NCI-H526 (cell line): ENCODE measurements around the gene ISM1.

Experiments
- DNase-seq, 2 experiments: peaks; one replicate each; lab custom pipeline; 2025; lab: John Stamatoyannopoulos, UW

The ISM1 gene

DNA sequence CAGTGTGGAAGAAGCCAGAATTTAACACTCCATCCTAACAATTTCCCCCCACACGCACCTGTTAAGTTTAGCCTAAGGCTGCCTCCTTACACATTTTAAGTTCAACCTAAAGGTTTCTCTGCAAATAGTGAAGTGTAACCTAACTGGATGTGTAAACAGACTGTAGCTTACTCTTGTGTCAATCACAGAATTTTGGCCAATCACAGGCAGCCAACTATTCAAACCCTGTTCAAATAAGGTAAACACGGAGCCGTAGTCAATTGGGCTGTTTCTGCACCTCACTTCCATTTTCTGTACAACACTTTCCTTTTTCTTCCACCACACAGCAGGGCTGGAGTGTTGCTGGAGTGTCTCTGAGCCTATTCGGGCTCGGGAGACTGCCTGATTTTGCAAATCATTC, 92.1 kb downstream of the ISM1 start:
- DNase-seq, result no peak

DNA sequence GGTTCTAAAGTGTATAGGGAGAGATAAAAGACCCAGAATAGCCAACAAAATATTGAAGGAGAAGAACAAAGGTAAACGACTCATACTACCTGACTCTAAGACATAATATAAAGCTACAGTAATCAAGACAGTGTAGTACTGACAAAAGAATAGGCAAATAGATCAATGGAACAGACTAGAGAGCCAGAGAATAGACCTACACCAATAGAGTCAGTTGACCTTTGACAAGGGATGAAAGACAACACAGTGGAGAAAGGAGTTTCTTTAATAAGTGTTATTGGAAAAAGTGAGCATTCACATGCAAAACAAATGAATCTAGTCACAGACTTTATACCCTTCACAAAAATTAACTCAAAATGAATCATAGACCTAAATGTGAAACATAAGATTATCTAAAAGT, 96.4 kb downstream of the ISM1 start:
- DNase-seq, result no peak

DNA sequence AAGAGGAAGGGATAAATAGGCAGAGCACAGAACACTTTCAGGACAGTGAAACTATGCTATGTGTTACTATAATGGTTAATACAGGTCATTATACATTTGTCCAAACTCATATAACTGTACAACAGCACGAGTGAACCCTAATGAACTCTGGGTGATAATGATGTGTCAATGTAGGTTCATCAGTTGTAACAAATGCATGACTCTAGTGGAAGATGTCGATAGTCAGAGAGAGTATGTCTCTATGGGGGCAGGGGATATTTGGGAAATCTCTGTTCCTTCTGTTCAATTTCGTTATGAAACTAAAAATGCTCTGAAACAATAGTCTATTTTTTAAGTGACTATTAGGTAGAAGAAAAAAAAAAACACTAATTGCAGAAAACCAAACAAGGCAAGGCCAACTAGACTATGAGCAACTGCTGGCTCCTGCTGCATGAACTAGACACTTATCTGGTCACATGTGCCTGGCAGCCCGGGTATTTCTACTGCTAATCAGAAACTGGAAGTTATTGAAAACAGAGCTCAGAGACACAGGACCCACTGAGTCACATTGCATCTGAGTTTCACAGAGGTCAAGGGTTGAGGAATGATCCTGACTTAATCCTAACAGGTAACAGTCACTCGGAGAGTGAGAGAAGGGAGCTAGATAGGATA, 97.9 kb downstream of the ISM1 start:
- no peak for DNase-seq

DNA sequence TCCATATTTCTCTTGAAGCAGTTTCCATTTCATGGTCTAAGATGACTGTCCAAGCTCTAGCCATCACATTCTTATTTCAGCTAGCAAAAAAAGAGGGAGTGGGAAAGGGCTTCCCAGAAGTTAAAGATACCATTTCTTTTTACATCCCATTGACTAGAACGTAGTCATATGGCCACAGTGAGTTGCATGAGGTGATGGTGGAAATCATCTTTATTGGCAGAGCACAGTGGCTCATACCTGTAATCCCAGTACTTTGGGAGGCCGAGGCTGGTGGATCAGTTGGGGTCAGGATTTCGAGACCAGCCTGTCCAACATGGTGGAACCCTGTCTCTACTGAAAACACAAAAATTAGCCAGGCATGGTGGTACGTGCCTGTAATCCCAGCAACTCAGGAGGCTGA, 99.6 kb downstream of the ISM1 start:
- DNase-seq, result no peak

DNA sequence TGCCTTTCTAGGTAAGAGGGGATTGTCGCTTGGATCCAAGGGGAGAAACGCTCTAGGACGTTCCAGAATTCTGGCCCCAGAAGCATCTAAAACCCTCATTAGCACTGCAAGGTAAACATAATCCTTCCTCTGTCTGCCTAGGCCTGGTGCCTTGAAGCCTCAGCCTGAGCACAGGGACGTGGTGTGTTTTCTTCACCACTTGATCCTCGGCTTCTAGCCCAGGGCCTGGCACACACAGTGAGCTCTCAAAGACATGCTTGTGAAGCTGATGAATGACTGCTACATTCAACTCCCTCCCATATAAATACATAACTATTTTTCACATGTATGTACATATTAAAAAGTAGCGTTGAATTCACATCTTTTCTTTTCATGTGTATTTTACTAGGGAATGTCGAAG, 100.3 kb downstream of the ISM1 start:
- DNase-seq, result no peak

DNA sequence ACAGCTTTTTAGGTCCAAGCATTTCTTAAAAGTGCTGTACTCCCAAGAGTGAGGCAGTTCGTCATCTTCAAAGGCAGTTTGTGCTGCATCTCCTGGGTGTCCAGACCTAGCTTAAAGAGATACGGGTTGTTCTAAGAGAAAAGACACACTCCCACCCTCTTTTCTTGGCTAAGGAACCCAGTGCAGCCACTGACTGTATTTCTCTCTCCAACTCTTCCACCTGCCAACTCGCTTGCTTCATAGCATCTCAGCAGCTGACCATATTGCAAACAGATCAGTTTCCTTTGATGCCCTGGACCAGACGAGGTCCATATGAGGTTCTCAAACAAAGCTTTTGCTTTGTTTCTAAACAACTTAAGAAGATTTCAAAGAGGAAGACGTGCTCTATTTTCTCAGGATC, 101.1 kb downstream of the ISM1 start:
- no peak for DNase-seq

DNA sequence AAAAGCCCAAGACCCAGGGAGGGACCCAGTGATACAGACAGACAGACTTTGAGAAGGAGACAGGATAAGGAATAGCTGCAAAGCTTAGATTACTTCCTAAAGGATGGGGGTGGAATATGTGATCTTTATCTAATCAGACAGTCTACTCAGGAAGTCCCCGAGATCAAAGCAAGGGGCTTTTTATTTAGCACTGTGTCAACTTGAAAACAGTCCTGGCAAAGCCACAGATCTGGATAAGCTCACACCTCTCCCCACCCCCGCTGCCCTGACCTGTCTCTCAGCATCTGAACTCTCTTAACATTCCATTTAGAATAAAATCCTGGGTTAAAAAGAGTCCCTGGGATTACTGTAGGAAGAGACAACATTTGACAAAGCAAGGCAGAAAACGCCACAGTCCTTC, 101.5 kb downstream of the ISM1 start:
- DNase-seq, result no peak

DNA sequence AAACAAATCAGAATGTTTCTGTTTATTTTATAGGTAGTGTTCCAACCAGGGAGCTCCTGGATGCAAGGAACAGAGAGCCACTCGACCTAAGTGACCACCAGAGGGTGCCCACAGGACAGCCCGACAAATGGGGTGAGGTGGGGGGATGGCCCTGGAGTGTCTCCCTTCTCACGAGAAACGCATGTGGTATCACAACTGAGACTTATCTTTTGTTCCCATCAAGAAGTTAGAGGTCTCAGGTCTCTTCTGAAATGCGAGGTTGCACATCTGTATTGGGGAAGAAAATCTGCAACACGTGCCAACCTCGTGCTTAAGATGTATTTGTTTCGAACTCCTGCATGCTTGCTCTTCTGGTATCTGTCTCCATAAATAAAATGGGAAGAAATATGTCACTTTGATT, 104.0 kb downstream of the ISM1 start:
- DNase-seq, result peak in 1 of 2 experiments; percentile 65

DNA sequence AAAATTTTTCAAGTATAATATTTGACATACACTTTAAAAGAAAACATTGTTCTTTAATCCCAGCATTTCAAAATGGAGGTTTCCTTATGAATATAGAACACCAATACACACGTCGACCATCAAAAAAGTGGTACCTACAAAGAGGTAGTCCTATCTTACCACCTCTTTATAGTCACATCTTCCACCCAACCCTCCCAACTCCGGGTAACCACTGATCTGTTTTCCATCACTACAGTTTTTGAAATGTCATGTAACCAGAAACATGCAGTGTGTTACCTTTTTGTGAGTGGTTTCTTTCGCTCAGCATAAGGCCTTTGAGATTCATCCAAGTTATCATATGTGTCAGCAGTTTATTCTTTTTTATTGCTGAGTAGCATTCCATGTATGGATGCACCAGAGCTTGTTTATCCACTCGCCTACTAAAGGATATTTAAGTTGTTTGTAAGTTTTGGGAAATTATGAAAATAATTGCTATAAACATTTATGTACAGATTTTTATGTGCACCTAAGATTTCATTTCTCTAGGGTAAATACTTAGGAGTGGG, 104.8 kb downstream of the ISM1 start:
- no peak for DNase-seq

DNA sequence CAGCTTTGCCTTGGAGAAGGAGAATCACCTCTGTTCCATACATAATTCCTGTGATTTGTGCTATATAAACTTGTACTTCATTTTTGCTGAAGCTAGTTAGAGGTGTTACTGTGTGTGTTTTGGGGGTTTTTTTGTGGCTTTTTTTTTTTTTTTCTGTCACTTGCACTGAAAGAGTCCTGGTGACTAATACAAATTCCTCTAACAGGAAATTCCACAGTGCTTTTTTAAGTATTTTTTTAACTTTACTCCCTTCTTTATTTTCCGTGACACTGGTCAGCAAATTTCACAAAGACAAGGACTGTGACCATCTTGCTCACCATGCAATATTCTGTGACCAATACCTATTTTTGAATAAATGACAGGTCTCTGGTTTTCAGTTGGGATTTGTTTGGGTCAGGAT, 110.5 kb downstream of the ISM1 start:
- no peak for DNase-seq

DNA sequence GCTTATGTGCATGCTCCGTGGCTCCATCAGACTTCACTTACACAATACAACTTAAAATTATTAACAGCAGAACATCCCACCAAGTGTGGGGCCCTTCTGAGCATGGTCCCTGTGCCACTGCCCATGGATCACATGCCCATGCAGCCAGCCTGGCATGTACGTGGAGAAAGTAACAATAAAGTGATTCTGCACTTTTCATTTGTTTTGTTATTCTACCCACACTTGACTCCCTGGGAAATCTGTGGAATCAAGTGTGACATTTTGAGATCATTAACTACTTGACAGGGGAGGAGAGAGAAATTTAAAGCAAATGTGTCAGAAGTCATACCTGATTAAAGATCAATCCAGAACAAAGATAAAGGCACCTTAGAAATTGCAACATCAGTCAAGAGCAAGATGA, 112.0 kb downstream of the ISM1 start:
- DNase-seq, result no peak

DNA sequence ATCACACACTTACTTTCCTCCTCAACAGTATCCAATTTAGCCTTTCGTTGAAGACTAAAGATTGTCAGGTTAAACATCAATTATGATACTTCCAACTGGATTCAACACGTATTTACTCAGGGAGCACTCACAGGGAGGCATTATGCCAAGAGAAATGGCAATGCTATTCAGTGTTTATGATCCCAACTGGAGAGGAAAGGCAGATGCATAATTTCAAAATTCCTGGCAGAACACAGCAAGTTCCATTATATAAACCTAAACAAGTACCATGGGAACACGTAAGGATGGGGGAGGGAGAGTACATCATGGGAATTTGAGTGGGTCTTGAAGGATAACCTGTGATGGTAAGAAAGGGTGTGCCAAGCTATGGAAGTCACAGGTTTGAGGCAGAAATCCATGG, 112.7 kb downstream of the ISM1 start:
- DNase-seq, result no peak

DNA sequence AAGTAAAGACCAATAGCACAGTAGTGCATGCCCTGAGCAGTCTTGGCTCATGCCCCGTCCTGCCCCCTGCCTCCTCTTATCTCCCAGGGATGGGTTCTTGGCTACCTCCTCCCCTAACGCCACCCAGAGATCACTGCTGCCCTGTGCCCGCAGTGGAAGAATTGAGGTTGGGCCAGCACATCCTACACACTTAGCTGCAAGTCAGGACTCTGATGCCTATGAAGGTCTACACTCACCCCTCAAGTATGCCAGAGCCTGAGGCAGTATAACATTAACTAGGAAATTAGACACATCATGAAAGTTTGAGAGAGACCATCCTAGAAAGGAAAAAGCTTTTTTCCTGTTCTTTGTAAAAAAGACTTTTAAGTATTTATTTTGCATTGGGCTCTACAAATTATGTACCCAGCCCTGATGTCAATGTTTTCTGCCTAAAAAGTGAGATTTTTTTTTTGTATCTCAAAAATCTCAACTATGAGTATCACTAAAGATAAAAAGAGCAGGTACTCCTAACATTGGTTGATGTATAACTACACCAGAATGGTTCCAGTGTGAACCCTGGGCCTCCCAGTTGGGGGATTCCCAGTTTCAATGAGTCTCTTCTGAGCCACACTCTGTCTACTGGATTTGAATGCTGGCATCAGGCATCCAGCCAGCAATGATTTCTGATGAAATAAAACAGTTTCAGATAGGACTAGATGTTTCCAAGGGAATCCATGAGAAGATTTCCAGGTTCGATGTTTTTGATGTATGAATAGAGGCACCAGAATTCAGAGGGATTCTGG, 115.4 kb downstream of the ISM1 start:
- DNase-seq, result no peak

DNA sequence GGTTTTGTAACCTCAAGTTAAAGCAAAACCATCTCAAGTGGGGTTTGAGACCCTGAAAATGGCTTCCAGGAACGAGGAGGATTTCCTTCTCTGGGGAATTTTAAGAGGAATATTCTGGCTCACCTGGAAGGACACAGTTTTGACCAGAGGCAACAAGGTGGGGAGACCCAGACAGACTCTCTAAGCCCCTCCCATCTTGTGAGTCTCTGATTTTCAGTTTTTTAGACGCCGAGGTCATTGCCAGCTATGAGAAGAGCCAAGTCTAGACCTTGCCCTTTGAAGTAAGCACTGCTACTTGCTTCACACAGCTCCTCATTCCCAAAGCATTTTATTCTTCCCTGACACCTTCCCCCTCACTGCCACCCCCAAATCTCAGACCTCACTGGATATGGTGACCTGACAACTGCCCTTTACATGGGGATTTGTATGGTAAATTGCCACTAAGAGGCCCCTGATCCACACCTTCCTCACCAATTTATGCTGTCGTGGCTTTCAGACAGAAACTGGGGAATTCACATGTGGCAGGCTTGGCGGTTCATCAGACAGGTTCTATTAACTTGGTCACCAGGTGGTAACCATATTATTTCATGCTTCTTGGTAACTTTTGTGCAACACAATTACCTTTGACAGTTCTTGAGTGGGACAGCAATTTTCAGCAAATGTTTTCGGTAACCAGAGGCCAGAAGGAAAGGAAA, 116.2 kb downstream of the ISM1 start:
- no peak for DNase-seq

DNA sequence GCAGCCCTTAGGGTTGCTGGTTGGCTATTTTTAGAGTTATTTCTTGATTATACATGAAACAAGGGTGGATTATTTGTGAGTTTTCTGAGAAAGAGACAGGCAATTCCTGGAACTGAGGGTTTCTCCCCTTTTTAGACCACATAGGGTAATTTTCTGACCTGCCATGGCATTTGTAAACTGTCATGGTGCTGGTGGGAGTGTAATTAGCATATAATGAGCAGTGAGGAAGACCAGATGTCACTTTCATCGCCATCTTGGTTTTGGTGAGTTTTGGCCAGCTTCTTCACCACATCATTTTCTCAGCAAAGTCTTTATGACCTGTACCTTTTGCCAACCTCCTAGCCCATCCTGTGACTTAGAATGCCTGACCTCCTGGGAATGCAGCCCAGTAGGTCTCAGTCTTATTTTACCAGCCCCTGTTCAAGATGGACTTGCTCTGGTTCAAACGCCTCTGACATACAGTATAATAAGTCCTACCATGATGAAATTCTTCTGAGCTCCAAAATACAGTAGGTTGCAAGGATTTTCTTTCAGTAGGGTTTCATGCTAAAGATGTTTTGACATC, 117.1 kb downstream of the ISM1 start:
- DNase-seq, result no peak

DNA sequence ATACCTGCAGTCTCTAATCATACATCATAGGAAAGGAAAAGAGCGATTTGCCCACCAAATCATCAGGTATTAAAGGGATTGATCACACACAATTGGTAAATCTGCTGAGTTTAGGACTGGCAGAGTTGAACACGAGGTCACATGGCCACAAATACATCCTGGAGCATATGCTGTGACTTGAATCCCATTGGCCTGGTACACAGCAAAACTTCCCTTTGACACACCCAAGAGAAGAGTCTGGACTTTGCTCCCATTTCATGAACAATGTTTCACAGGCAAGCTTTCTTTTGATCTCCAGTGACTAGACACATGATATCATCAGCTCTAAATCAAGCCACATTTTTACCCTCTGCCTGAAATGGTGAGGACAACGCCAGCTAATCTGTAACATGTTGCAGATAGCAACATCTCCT, 117.9 kb downstream of the ISM1 start:
- DNase-seq, result peak in 1 of 2 experiments; percentile 46

DNA sequence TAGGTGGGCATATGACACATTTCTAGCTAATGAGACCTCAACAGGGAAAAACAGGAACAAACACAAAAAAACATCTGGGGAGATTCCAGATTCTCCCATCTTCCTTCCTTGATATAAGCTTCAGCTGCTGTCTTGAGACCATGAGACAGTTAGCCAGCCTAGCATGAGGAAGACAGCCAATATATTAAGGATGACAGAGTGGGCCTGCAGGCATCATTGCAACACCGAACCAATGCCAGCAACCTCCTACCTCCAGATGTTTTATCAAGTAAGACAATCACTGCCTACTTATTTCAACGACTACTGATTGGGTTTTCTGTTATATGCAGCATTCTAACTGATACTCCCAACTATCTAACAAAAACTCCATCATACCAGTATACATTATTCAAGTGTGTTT, 119.0 kb downstream of the ISM1 start:
- DNase-seq, result no peak

DNA sequence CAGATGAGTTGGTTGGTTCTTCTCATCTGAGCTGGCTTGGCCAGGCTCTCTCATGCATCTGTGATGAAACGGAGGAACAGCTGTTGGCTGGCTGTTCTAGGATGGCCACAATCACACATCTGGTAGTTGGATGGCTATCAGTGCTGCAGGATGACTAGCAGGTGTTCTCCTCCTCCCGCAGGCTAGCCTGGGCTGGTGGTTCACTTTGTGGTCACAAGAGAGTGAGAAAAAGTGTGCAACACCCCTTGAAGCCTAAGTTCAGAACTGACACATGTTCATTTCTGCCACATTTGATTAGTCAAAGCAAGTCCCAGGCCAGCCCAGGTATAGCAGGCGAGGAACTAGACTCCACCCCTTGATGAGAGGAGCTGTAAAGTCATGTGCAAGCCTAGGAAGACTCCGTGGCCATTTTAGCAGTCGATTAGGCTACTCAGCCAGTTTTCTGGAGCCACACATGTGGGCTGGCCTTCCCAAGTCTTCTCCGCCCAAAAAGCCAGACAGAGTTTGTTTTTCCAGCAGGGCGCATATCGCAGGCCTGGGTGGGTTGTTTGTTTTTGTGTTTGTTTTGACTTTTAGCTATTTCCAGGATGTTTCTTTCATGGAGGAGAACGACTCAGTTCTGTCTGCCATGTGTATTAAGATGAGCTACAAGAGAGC, 120.8 kb downstream of the ISM1 start:
- DNase-seq, result no peak

DNA sequence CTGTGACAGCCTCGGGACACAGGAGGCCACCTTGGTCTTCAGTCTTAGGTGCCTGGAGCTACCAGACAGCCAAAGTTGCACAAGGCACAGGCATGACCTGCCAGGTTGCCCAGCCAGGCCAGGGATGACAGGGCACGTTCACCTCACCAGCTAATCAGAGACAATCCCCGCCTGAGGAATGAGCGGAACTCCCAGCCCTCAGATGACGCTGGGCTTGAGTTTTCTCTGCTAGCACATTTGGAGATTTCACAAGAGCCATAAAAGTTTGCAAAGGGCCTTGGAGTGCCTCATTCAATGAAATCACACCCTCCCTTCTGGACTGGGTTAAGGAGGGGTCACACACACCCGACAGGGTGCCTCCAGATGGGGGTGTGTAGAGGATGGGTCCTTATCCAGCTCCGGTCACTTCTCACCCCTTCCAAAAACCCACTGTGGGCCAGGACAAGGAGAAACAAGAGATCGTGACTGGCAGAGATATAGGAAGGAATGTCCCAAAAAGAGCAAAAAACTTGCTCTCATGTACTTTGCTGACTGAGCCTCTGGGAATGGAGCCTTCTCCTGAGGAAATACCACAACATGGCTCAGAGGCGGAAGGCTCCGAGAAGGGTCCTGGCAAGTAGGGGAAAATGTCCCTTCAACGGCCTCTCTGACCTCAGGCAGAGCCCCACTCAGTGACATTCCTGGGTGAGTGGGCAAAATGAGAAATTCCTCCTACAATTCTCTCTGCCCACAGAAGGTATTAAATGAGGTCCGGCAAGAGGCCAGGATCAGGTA, 121.6 kb downstream of the ISM1 start:
- no peak for DNase-seq

DNA sequence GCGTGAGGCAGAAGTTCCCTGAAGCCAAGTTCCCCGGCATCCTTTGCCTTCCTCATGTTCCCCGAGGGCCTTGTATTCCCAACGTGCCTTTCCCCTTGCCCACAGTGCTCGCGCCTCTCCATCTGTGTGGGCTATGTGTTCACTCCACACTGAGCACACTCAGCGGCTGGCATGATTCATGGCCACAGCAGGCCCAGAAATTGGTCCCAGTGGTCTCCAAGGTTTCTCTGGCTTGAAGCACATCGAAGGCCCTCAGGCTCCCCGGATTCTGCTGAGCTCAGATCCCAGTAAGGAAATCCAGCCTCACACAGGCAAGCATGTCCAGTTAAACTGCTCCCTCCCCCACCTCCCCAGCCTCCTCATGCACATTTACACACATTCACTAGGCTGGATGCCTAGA, 123.6 kb downstream of the ISM1 start:
- DNase-seq, result no peak
